ENCODE data around the gene UBTD1.

- no peak for TF ChIP-seq YY1 (IDR thresholded peaks at IDR 0.05; ENCODE audit: low read depth, low read length)
- TF ChIP-seq CTCF (IDR thresholded peaks at IDR 0.05 in 2 of 3, conservative IDR thresholded peaks at IDR 0.05 in 1 of 3; ENCODE audit: control insufficient read depth in 2 of 3, extremely low read depth in 1 of 3, insufficient read depth in 1 of 3, low read depth in 3 of 3, low read length in 3 of 3): no peak
- no peak for TF ChIP-seq EP300 (IDR thresholded peaks at IDR 0.05; ENCODE audit: borderline replicate concordance in 1 of 2, control insufficient read depth in 1 of 2, low read depth in 2 of 2, low read length in 2 of 2)
- TF ChIP-seq SIX5 (IDR thresholded peaks at IDR 0.05; ENCODE audit: low read depth, low read length, severe bottlenecking): no peak
- TF ChIP-seq FOS (IDR thresholded peaks at IDR 0.05; ENCODE audit: borderline replicate concordance, extremely low read depth, insufficient read length): no peak
Measured at GRCh38 chr10:97551271-97551670, 52.5 kb downstream of the UBTD1 start.

All from GM12878 (cell line).